Kidney (tissue), 14 donors: ENCODE results near the gene STATH. TPM values are rescaled to one million over a fixed set of nuclear protein-coding genes. Genes with fewer than 3 reads are reported as not detected.

Experiments used
- DNase-seq, 5 donors: peaks; one replicate each; pipeline ENCODE4 v3.0.0-alpha.2; 2013 to 2020
- FAIRE-seq: peaks from 2 replicates; lab custom pipeline; 2012; peaks lifted over from hg19 to GRCh38; lab: Jason Lieb, UNC
- H3K27ac ChIP-seq, 2 donors: one replicate each; pipeline ENCODE4 v1.7.0; 2013; ENCODE audit warnings: low read depth in 2 of 2, low read length in 2 of 2, inconsistent platforms in 1 of 2
- H3K27me3 ChIP-seq: one replicate; pipeline ENCODE4 v1.7.1; 2013; ENCODE audit warnings: low read length, inconsistent platforms; ENCODE audit not compliant: control insufficient read depth, insufficient read depth
- H3K36me3 ChIP-seq, 3 donors: one replicate each; pipeline versions ENCODE4 v1.7.0 to v1.7.1; 2013; ENCODE audit warnings: low read length in 3 of 3, control low read depth in 1 of 3, inconsistent platforms in 1 of 3; ENCODE audit not compliant: insufficient read depth in 3 of 3, control insufficient read depth in 2 of 3
- H3K4me1 ChIP-seq, 3 donors: one replicate each; pipeline versions ENCODE4 v1.7.0 to v1.7.1; 2013; ENCODE audit warnings: low read length in 3 of 3, inconsistent platforms in 1 of 3, low read depth in 1 of 3; ENCODE audit not compliant: control insufficient read depth in 2 of 3, insufficient read depth in 2 of 3
- H3K4me3 ChIP-seq, 3 donors: one replicate each; pipeline versions ENCODE4 v1.7.0 to v1.8.1; 2013; ENCODE audit warnings: low read length in 3 of 3, control low read depth in 1 of 3, inconsistent platforms in 1 of 3
- H3K9ac ChIP-seq, 3 donors: one replicate each; pipeline versions ENCODE4 v1.7.0 to v1.7.1; 2013; ENCODE audit warnings: low read length in 3 of 3, control low read depth in 1 of 3, inconsistent platforms in 1 of 3
- H3K9me3 ChIP-seq, 3 donors: one replicate each; pipeline versions ENCODE4 v1.7.0 to v1.7.1; 2013; ENCODE audit warnings: low read length in 3 of 3, control low read depth in 1 of 3, inconsistent platforms in 1 of 3; ENCODE audit not compliant: control insufficient read depth in 2 of 3, insufficient read depth in 1 of 3
- CTCF ChIP-seq: IDR thresholded peaks from 3 replicates; pipeline ENCODE4 v1.5.1; 2012; ENCODE audit warnings: mild to moderate bottlenecking, moderate library complexity, borderline replicate concordance; ENCODE audit not compliant: insufficient read depth; ENCODE audit errors: extremely low read depth
- intact Hi-C: fragments of 100-400 bp; cut with DNase I; formaldehyde crosslinking; loops from one replicate; pipeline ENCODE4 v1.11.1; 2022
- polyA plus RNA-seq: library from polyadenylated mRNA; stranded (reverse); fragments of 350-450 nt; fragmentation: Illumina TruSeq; extraction: RNeasy Lipid Tissue Mini Kit (QIAGEN cat#74804); gene quantifications from one replicate; pipeline ENCODE4 v1.2.3, GENCODE V29; 2014; ENCODE audit warnings: low read depth, low replicate concordance; ENCODE audit not compliant: insufficient read depth
- total RNA-seq: library from RNA; stranded (reverse); fragmentation: NEBNext Ultra II Directional; extraction: Animal tissue kit (Norgen Biotek cat#: 25700); gene quantifications from one replicate; pipeline ENCODE4 v1.2.1, GENCODE V29; 2021
- donor health status: control.
- donor health status: control.
- donor health status: control.
- donor health status: control.
- donor health status: control.
- donor health status: DM: yes; HTN: yes; CAD: no.
- donor health status: Normal renal cell carcinoma (clear cell type).

The STATH gene
- total and polyA plus RNA-seq, 2 donors from 2014 or later: not detected

- no peak for DNase-seq
- no peaks in the 10 kb centered on the region for H3K36me3 ChIP-seq
- no peaks in the 10 kb centered on the region for H3K4me1 ChIP-seq
- TF ChIP-seq CTCF: no peak
- FAIRE-seq: no peak
- H3K27me3 ChIP-seq: no peaks in the 10 kb centered on the region
- no peak within 1 kb of the TSS for H3K4me3 ChIP-seq
- H3K27ac ChIP-seq: no peak within 1 kb of the TSS
- intact Hi-C loops: no loop called here
- no peaks in the 10 kb centered on the region for H3K9me3 ChIP-seq
- H3K9ac ChIP-seq: no peak within 1 kb of the TSS
These were observed 30.1 kb upstream of the STATH start, which contains the start of gene CSN2 for GRCh38 chr4:69965628-69966027. Gene CSN2, minus strand, starts transcription at chr4:69965728. Its CDS starts 4,733 bp downstream, at chr4:69960995.

GRCh38 chr4:69970071-69970470, 25.7 kb upstream of the STATH start:
- intact Hi-C loops: no loop called here
- DNase-seq: no peak
- H3K36me3 ChIP-seq: no peaks in the 10 kb centered on the region
- H3K27me3 ChIP-seq: no peaks in the 10 kb centered on the region
- H3K4me3 ChIP-seq: no peak overlapping the region
- H3K4me1 ChIP-seq: no peaks in the 10 kb centered on the region
- no peak for FAIRE-seq
- TF ChIP-seq CTCF: no peak
- no peak overlapping the region for H3K9ac ChIP-seq
- H3K27ac ChIP-seq: no peak overlapping the region
- no peaks in the 10 kb centered on the region for H3K9me3 ChIP-seq

- TF ChIP-seq CTCF: no peak
- intact Hi-C loops: no loop called here
- H3K27ac ChIP-seq: no peak overlapping the region
- H3K27me3 ChIP-seq: no peaks in the 10 kb centered on the region
- FAIRE-seq: no peak
- H3K4me1 ChIP-seq: no peaks in the 10 kb centered on the region
- DNase-seq: no peak
- H3K9me3 ChIP-seq: no peaks in the 10 kb centered on the region
- H3K36me3 ChIP-seq: no peaks in the 10 kb centered on the region
- no peak overlapping the region for H3K9ac ChIP-seq
- no peak overlapping the region for H3K4me3 ChIP-seq
These were observed 21.1 kb upstream of the STATH start for GRCh38 chr4:69974631-69975030.

GRCh38 chr4:69977582-69977981, 18.2 kb upstream of the STATH start:
- Histone ChIP-seq H3K4me1 (no peaks in the 10 kb centered on the region), H3K27ac (no peak overlapping the region), H3K36me3 (no peaks in the 10 kb centered on the region), H3K9me3 (no peaks in the 10 kb centered on the region), H3K27me3 (no peaks in the 10 kb centered on the region), H3K9ac (no peak overlapping the region), H3K4me3 (no peak overlapping the region)
- intact Hi-C loops: no loop called here
- FAIRE-seq: no peak
- TF ChIP-seq CTCF: no peak
- no peak for DNase-seq
